Neural cell (in vitro differentiated cells): ENCODE results near the gene MYO6. TPM values are rescaled to one million over a fixed set of nuclear protein-coding genes. Genes with fewer than 3 reads are reported as not detected.

Experiments
- H2AFZ ChIP-seq: fragments of 200-600, 300-800 bp; sonication (generic), shearing (Covaris generic); 2 replicates; pipeline ENCODE4 v1.6.0; 2014; ENCODE audit warnings: low read depth, mild to moderate bottlenecking, antibody characterized with exemption, low read length, moderate library complexity
- H3F3A ChIP-seq: fragments of 200-600 bp; shearing (Covaris generic); 2 replicates; pipeline ENCODE4 v1.6.1; 2016; ENCODE audit warnings: mild to moderate bottlenecking, moderate library complexity, mixed read lengths, antibody characterized with exemption, low read length; ENCODE audit not compliant: insufficient read depth, poor library complexity, severe bottlenecking
- H3K27ac ChIP-seq: fragments of 200-600, 300-800 bp; sonication (generic), shearing (Covaris generic); 2 replicates; pipeline ENCODE4 v1.5.1; 2014; ENCODE audit warnings: mild to moderate bottlenecking, low read length, moderate library complexity
- H3K27me3 ChIP-seq: fragments of 300-800, 200-600 bp; sonication (generic), shearing (Covaris generic); 2 replicates; pipeline ENCODE4 v1.6.0; 2014; ENCODE audit warnings: mild to moderate bottlenecking, low read depth, low read length, moderate library complexity; ENCODE audit not compliant: insufficient read depth
- H3K36me3 ChIP-seq: fragments of 300-800, 200-600 bp; sonication (generic), shearing (Covaris generic); 2 replicates; pipeline ENCODE4 v1.5.1; 2014; ENCODE audit warnings: mild to moderate bottlenecking, antibody characterized with exemption, low read length, moderate library complexity; ENCODE audit not compliant: insufficient read depth
- H3K4me2 ChIP-seq: fragments of 300-800, 200-600 bp; sonication (generic), shearing (Covaris generic); 2 replicates; pipeline ENCODE4 v1.6.0; 2014; ENCODE audit warnings: mild to moderate bottlenecking, low read length
- H3K4me3 ChIP-seq: fragments of 300-800, 200-600 bp; sonication (generic), shearing (Covaris generic); 2 replicates; pipeline ENCODE4 v1.5.1; 2014; ENCODE audit warnings: mild to moderate bottlenecking, low read length, moderate library complexity
- H3K79me2 ChIP-seq: fragments of 200-600 bp; shearing (Covaris generic); replicated peaks from 2 replicates; pipeline ENCODE4 v1.6.0; 2014; ENCODE audit warnings: mild to moderate bottlenecking, low read length, moderate library complexity; ENCODE audit not compliant: insufficient read depth
- H3K9ac ChIP-seq: fragments of 300-800, 200-600 bp; sonication (generic), shearing (Covaris generic); 2 replicates; pipeline ENCODE4 v1.6.1; 2016; ENCODE audit warnings: mild to moderate bottlenecking, low read length, mixed read lengths
- H3K9me2 ChIP-seq: fragments of 200-600 bp; shearing (Covaris generic); 2 replicates; pipeline ENCODE4 v1.6.1; 2016; ENCODE audit warnings: mild to moderate bottlenecking, low read length, mixed read lengths; ENCODE audit not compliant: insufficient read depth
- H3K9me3 ChIP-seq: fragments of 200-600, 300-800 bp; sonication (generic), shearing (Covaris generic); 2 replicates; pipeline ENCODE4 v1.6.1; 2016; ENCODE audit warnings: mild to moderate bottlenecking, mixed run types, low read length, moderate library complexity, mixed read lengths
- H4K20me1 ChIP-seq: fragments of 200-600 bp; shearing (Covaris generic); 2 replicates; pipeline ENCODE4 v1.6.1; 2016; ENCODE audit warnings: mild to moderate bottlenecking, mixed run types; ENCODE audit not compliant: insufficient read depth
- EP300 ChIP-seq: fragments of 450-650 bp; conservative IDR thresholded peaks from 2 replicates; pipeline ENCODE4 v1.6.1; 2014; ENCODE audit warnings: antibody characterized with exemption, mild to moderate bottlenecking, moderate library complexity; ENCODE audit not compliant: poor library complexity, severe bottlenecking
- EZH2 ChIP-seq: fragments of 200-600, 300-800 bp; shearing (Covaris generic), sonication (generic); IDR thresholded peaks from 2 replicates; pipeline ENCODE4 v1.6.1; 2014; ENCODE audit warnings: antibody characterized with exemption, low read length, borderline replicate concordance, mild to moderate bottlenecking; ENCODE audit not compliant: insufficient read depth, poor library complexity, severe bottlenecking
- MXI1 ChIP-seq: fragments of 450-650 bp; conservative IDR thresholded peaks from 2 replicates; pipeline ENCODE4 v1.6.1; 2014; ENCODE audit warnings: antibody characterized with exemption, mild to moderate bottlenecking; ENCODE audit not compliant: poor library complexity, severe bottlenecking
- POLR2AphosphoS5 ChIP-seq: IDR thresholded peaks from 2 replicates; pipeline ENCODE4 v1.6.1; 2012
- RAD21 ChIP-seq: fragments of 450-650 bp; conservative IDR thresholded peaks from 2 replicates; pipeline ENCODE4 v1.6.1; 2014; ENCODE audit warnings: antibody characterized with exemption, mild to moderate bottlenecking, moderate library complexity
- SMC3 ChIP-seq: fragments of 450-650 bp; conservative IDR thresholded peaks from 2 replicates; pipeline ENCODE4 v1.6.1; 2014; ENCODE audit warnings: antibody characterized with exemption, mild to moderate bottlenecking, moderate library complexity; ENCODE audit not compliant: poor library complexity
- TAF1 ChIP-seq: IDR thresholded peaks from 2 replicates; pipeline ENCODE4 v1.6.1; 2012; ENCODE audit warnings: low read depth
- polyA plus RNA-seq: library from polyadenylated mRNA; depleted of rRNA; stranded (reverse); fragments of >200 nt; gene quantifications from 2 replicates; pipeline ENCODE4 v1.2.3, GENCODE V29; 2014
- TF ChIP-seq, protein P1 (sequence below): fragments of 450-650 bp; IDR thresholded peaks from 2 replicates; pipeline ENCODE4 v1.5.1; 2014; ENCODE audit warnings: antibody characterized with exemption, mild to moderate bottlenecking, moderate library complexity; ENCODE audit not compliant: poor library complexity, severe bottlenecking
- TF ChIP-seq, protein P2 (sequence below): IDR thresholded peaks from 2 replicates; pipeline ENCODE4 v1.6.1; 2012; ENCODE audit warnings: borderline replicate concordance

MYO6 gene
- polyA plus RNA-seq, 1 donor from 2014 or later, result 49.1 TPM

DNA sequence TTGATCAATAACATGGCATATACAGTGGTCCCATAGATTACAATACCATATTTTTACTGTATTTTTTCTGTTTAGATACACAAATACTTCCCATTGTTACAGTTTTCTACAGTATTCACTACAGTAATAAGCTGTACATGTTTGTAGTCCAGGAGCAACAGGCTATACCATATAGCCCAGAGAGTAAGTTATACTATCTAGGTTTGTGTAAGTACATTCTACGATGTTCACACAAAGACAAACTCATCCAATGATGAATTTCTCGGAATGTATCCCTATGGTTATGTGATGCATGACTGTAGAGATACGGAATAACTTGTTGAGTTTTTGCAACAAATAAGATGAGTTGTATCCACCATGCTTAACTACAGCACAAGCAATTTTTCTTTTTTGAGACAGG is 3.6 kb upstream of the MYO6 start:
- no peak overlapping the region for H2AFZ ChIP-seq
- no peak overlapping the region for H3K27ac ChIP-seq
- H3K9me2 ChIP-seq, result no peaks in the 10 kb centered on the region
- H4K20me1 ChIP-seq, result no peaks in the 10 kb centered on the region
- no peaks in the 10 kb centered on the region for H3K27me3 ChIP-seq
- no peak overlapping the region for H3K4me3 ChIP-seq
- peaks cover 10% of the 10 kb centered on the region for H3K79me2 ChIP-seq
- no peak overlapping the region for H3K9ac ChIP-seq
- no peaks in the 10 kb centered on the region for H3K9me3 ChIP-seq
- no peaks in the 10 kb centered on the region for H3K36me3 ChIP-seq
- no peaks in the 10 kb centered on the region for H3F3A ChIP-seq
- no peak overlapping the region for H3K4me2 ChIP-seq
- TF ChIP-seq, protein P1, sequence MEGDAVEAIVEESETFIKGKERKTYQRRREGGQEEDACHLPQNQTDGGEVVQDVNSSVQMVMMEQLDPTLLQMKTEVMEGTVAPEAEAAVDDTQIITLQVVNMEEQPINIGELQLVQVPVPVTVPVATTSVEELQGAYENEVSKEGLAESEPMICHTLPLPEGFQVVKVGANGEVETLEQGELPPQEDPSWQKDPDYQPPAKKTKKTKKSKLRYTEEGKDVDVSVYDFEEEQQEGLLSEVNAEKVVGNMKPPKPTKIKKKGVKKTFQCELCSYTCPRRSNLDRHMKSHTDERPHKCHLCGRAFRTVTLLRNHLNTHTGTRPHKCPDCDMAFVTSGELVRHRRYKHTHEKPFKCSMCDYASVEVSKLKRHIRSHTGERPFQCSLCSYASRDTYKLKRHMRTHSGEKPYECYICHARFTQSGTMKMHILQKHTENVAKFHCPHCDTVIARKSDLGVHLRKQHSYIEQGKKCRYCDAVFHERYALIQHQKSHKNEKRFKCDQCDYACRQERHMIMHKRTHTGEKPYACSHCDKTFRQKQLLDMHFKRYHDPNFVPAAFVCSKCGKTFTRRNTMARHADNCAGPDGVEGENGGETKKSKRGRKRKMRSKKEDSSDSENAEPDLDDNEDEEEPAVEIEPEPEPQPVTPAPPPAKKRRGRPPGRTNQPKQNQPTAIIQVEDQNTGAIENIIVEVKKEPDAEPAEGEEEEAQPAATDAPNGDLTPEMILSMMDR, result no peak
- TF ChIP-seq MXI1, result no peak
- TF ChIP-seq, protein P2, sequence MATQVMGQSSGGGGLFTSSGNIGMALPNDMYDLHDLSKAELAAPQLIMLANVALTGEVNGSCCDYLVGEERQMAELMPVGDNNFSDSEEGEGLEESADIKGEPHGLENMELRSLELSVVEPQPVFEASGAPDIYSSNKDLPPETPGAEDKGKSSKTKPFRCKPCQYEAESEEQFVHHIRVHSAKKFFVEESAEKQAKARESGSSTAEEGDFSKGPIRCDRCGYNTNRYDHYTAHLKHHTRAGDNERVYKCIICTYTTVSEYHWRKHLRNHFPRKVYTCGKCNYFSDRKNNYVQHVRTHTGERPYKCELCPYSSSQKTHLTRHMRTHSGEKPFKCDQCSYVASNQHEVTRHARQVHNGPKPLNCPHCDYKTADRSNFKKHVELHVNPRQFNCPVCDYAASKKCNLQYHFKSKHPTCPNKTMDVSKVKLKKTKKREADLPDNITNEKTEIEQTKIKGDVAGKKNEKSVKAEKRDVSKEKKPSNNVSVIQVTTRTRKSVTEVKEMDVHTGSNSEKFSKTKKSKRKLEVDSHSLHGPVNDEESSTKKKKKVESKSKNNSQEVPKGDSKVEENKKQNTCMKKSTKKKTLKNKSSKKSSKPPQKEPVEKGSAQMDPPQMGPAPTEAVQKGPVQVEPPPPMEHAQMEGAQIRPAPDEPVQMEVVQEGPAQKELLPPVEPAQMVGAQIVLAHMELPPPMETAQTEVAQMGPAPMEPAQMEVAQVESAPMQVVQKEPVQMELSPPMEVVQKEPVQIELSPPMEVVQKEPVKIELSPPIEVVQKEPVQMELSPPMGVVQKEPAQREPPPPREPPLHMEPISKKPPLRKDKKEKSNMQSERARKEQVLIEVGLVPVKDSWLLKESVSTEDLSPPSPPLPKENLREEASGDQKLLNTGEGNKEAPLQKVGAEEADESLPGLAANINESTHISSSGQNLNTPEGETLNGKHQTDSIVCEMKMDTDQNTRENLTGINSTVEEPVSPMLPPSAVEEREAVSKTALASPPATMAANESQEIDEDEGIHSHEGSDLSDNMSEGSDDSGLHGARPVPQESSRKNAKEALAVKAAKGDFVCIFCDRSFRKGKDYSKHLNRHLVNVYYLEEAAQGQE, result no peak
- no peak for TF ChIP-seq EZH2
- TF ChIP-seq RAD21, result no peak
- TF ChIP-seq POLR2AphosphoS5, result no peak
- no peak for TF ChIP-seq EP300
- TF ChIP-seq TAF1, result no peak
- no peak for TF ChIP-seq SMC3

- Histone ChIP-seq H3K4me2 (no peak overlapping the region), H3K27me3 (no peaks in the 10 kb centered on the region)
Observed at GRCh38 chr6:75746221-75746620, 2.8 kb upstream of the MYO6 start.

More at GRCh38 chr6:75746221-75746620, 2.8 kb upstream of the MYO6 start:
- no peak overlapping the region for H3K9ac ChIP-seq
- H3K27ac ChIP-seq, result no peak overlapping the region
- no peaks in the 10 kb centered on the region for H3F3A ChIP-seq
- no peaks in the 10 kb centered on the region for H4K20me1 ChIP-seq
- TF ChIP-seq, protein P1, result no peak
- TF ChIP-seq, protein P2, result no peak
- TF ChIP-seq EP300 (no peak), MXI1 (no peak), TAF1 (no peak), EZH2 (no peak), SMC3 (no peak), POLR2AphosphoS5 (no peak), RAD21 (no peak)
- peaks cover 17% of the 10 kb centered on the region for H3K79me2 ChIP-seq
- H3K36me3 ChIP-seq, result no peaks in the 10 kb centered on the region
- no peak overlapping the region for H3K4me3 ChIP-seq
- H2AFZ ChIP-seq, result no peak overlapping the region
- H3K9me3 ChIP-seq, result no peaks in the 10 kb centered on the region
- H3K9me2 ChIP-seq, result no peaks in the 10 kb centered on the region
